Vagina (tissue), 2 donors: ENCODE measurements around the gene CCDC90B. TPM values are rescaled to one million over a fixed set of nuclear protein-coding genes. Genes with fewer than 3 reads are reported as not detected.

Experiments used
- DNase-seq, 2 donors: peaks; one replicate each; pipeline ENCODE4 v3.0.0-alpha.2; 2017; ENCODE audit errors: extremely low spot score in 2 of 2
- H3K27ac ChIP-seq: fragments of 200-600 bp; sonication (generic); one replicate; pipeline ENCODE4 v1.5.1; 2019
- H3K27me3 ChIP-seq: fragments of 200-600 bp; sonication (generic); one replicate; pipeline ENCODE4 v1.5.1; 2019
- H3K36me3 ChIP-seq, 2 donors: fragments of 200-600 bp; sonication (generic); one replicate each; pipeline ENCODE4 v1.5.1; 2017 to 2019
- H3K4me1 ChIP-seq: fragments of 200-600 bp; sonication (generic); one replicate; pipeline ENCODE4 v1.5.1; 2019
- H3K4me3 ChIP-seq, 2 donors: fragments of 200-600 bp; sonication (generic); 1 replicate in 1 of 2; 2 replicates in 1 of 2; pipeline ENCODE4 v1.5.1; 2016 to 2019
- H3K9me3 ChIP-seq: fragments of 200-600 bp; sonication (generic); one replicate; pipeline ENCODE4 v1.5.1; 2019
- CTCF ChIP-seq, 3 experiments: fragments of 450-650 bp in 2 of 3; fragments of 200-600 bp in 1 of 3; sonication (generic) in 1 of 3; IDR thresholded peaks; one replicate each; pipeline ENCODE4 v1.5.1; 2017 to 2019; ENCODE audit warnings: antibody characterized with exemption in 3 of 3, mild to moderate bottlenecking in 2 of 3, moderate library complexity in 2 of 3
- POLR2A ChIP-seq, 2 donors: fragments of 450-650 bp; IDR thresholded peaks; one replicate each; pipeline ENCODE4 v1.6.1; 2017; ENCODE audit warnings: antibody characterized with exemption in 2 of 2, mild to moderate bottlenecking in 2 of 2, moderate library complexity in 2 of 2
- POLR2AphosphoS5 ChIP-seq, 2 donors: sonication (generic); formaldehyde crosslinking; IDR thresholded peaks; one replicate each; pipeline ENCODE4 v1.9.0; 2017; ENCODE audit warnings: antibody characterized with exemption in 2 of 2, mild to moderate bottlenecking in 2 of 2, low read depth in 1 of 2; ENCODE audit not compliant: insufficient read depth in 1 of 2
- intact Hi-C: fragments of 100-400 bp; cut with DNase I; formaldehyde crosslinking; loops from one replicate; pipeline ENCODE4 v1.15.1; 2023
- total RNA-seq: library from RNA; depleted of rRNA; stranded (reverse); fragments of >200 nt; gene quantifications from one replicate; pipeline ENCODE4 v1.2.3, GENCODE V29; 2016

CCDC90B gene
- total RNA-seq, 1 donor from 2014 or later = 37.6 TPM

GRCh38 chr11:83259559-83259958 lies 26.6 kb downstream of the CCDC90B start:
- Histone ChIP-seq H3K36me3 (peaks cover 0 to 17% of the 10 kb centered on the region in 2 donors), H3K4me1 (peaks cover 16% of the 10 kb centered on the region), H3K27ac (no peak overlapping the region), H3K9me3 (no peaks in the 10 kb centered on the region), H3K4me3 (no peak overlapping the region), H3K27me3 (no peaks in the 10 kb centered on the region)
- intact Hi-C loops = loop anchor here (10.0 kb wide), 1 partner anchor 345 kb away; no protein-coding TSS in a partner anchor
- DNase-seq = no peak
- no peak for TF ChIP-seq POLR2A (IDR thresholded peaks at IDR 0.05)
- TF ChIP-seq CTCF (IDR thresholded peaks at IDR 0.05) = no peak
- no peak for TF ChIP-seq POLR2AphosphoS5 (IDR thresholded peaks at IDR 0.05; ENCODE audit: insufficient read depth in 1 of 2, low read depth in 1 of 2)

GRCh38 chr11:83257761-83258168 lies 28.4 kb downstream of the CCDC90B start:
- H3K27ac ChIP-seq = no peak overlapping the region
- no peaks in the 10 kb centered on the region for H3K9me3 ChIP-seq
- peaks cover 16% of the 10 kb centered on the region for H3K4me1 ChIP-seq
- H3K4me3 ChIP-seq = no peak overlapping the region
- TF ChIP-seq POLR2AphosphoS5 (IDR thresholded peaks at IDR 0.05; ENCODE audit: insufficient read depth in 1 of 2, low read depth in 1 of 2) = no peak
- TF ChIP-seq CTCF (IDR thresholded peaks at IDR 0.05) = no peak
- TF ChIP-seq POLR2A (IDR thresholded peaks at IDR 0.05) = no peak
- no peak for DNase-seq
- intact Hi-C loops = loop anchor here (10.0 kb wide), 1 partner anchor 343 kb away; no protein-coding TSS in a partner anchor
- no peaks in the 10 kb centered on the region for H3K27me3 ChIP-seq
- peaks cover 0 to 13% of the 10 kb centered on the region in 2 donors for H3K36me3 ChIP-seq

- no peak for DNase-seq
- intact Hi-C loops = loop anchor here (10.0 kb wide), 1 partner anchor 342 kb away; no protein-coding TSS in a partner anchor
- Histone ChIP-seq H3K4me1 (peaks cover 16% of the 10 kb centered on the region), H3K4me3 (no peak overlapping the region), H3K36me3 (peaks cover 0 to 11% of the 10 kb centered on the region in 2 donors), H3K9me3 (no peaks in the 10 kb centered on the region), H3K27me3 (no peaks in the 10 kb centered on the region), H3K27ac (no peak overlapping the region)
- TF ChIP-seq POLR2A (IDR thresholded peaks at IDR 0.05) = no peak
- no peak for TF ChIP-seq CTCF (IDR thresholded peaks at IDR 0.05)
- TF ChIP-seq POLR2AphosphoS5 (IDR thresholded peaks at IDR 0.05; ENCODE audit: insufficient read depth in 1 of 2, low read depth in 1 of 2) = no peak
These were observed 29.4 kb downstream of the CCDC90B start for GRCh38 chr11:83256602-83257340.

GRCh38 chr11:83255366-83255765 lies 30.8 kb downstream of the CCDC90B start:
- peaks cover 0 to 11% of the 10 kb centered on the region in 2 donors for H3K36me3 ChIP-seq
- H3K27me3 ChIP-seq = no peaks in the 10 kb centered on the region
- DNase-seq = no peak
- H3K4me3 ChIP-seq = no peak overlapping the region
- H3K4me1 ChIP-seq = peaks cover 16% of the 10 kb centered on the region
- intact Hi-C loops = loop anchor here (10.0 kb wide), 1 partner anchor 341 kb away; no protein-coding TSS in a partner anchor
- no peaks in the 10 kb centered on the region for H3K9me3 ChIP-seq
- TF ChIP-seq CTCF (IDR thresholded peaks at IDR 0.05) (no peak), POLR2A (IDR thresholded peaks at IDR 0.05) (no peak), POLR2AphosphoS5 (IDR thresholded peaks at IDR 0.05; ENCODE audit: insufficient read depth in 1 of 2, low read depth in 1 of 2) (no peak)
- no peak overlapping the region for H3K27ac ChIP-seq

GRCh38 chr11:83252941-83253340 lies 33.2 kb downstream of the CCDC90B start:
- intact Hi-C loops = loop anchor here (10.0 kb wide), 1 partner anchor 338 kb away; no protein-coding TSS in a partner anchor
- H3K36me3 ChIP-seq = no peaks in the 10 kb centered on the region
- no peak overlapping the region for H3K27ac ChIP-seq
- no peak overlapping the region for H3K4me3 ChIP-seq
- no peaks in the 10 kb centered on the region for H3K27me3 ChIP-seq
- DNase-seq = no peak
- peaks cover 16% of the 10 kb centered on the region for H3K4me1 ChIP-seq
- no peaks in the 10 kb centered on the region for H3K9me3 ChIP-seq
- TF ChIP-seq POLR2A (IDR thresholded peaks at IDR 0.05) (no peak), POLR2AphosphoS5 (IDR thresholded peaks at IDR 0.05; ENCODE audit: insufficient read depth in 1 of 2, low read depth in 1 of 2) (no peak), CTCF (IDR thresholded peaks at IDR 0.05) (no peak)
